Erythroblast (primary cell): ENCODE measurements around the gene GNPTG.

ENCODE experiments used
- GATA1 ChIP-seq: IDR thresholded peaks from 2 replicates; pipeline ENCODE4 v1.6.1; 2011; ENCODE audit warnings: low read depth, mild to moderate bottlenecking, control low read depth, low read length, moderate library complexity
- POLR2A ChIP-seq: IDR thresholded peaks from 2 replicates; pipeline ENCODE4 v1.6.1; 2011; ENCODE audit warnings: mild to moderate bottlenecking, low read length

DNA sequence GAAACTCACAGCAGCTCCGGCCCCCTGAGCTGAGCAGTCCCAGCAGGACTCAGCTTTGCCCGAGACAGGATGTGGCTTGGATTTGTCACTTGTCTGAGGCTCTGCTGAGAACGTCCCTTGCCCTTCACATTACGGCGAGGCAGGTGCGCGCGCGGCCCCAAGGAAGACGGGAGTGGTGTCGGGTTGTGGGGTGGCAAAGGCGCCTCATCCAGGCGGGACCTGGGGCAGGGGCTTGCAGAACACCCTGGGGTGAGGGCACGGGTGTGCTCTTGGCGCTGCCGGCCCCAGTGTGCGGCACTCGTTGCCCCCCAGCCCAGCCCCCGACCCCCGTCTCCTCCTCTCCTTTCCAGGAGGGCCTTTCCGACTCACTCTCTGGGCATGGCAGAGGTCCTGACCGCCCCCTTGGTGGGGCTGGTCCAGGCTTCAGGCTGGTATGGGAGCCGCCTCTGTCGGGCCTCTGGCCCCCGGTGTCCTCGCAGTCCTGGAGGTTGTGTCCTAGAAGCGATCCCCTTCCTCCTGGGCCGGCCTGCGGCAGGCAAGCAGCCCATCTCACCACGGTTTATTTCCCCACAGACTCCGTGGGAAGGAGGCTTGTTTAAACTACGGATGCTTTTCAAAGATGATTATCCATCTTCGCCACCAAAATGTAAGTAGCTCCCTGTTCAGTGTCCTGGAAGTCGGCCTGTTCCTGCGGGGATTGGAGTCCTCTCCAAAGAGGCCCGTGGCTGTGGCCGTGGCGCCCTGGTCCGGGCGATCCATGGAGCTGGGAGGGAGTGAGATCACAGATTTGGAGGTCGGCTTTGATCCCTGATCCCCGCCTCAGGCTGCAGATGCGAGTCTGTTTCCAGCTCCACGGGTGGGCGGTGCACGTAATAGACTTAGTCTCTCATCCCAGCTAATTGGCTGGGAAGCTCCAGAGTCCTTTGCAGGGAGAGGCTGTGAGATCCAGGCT lies 36.4 kb upstream of the GNPTG start:
- TF ChIP-seq POLR2A = no peak
- no peak for TF ChIP-seq GATA1
